ENCODE data around the gene EIF2D. TPM values are rescaled to one million over a fixed set of nuclear protein-coding genes. Genes with fewer than 3 reads are reported as not detected.
A peak's percentile ranks its signal among the peaks of the same experiment; 100 is the strongest.

The EIF2D gene
- total RNA-seq, 4 donors from 2014 or later: 20.0 to 66.0 (median 34.9) TPM

GRCh38 chr1:206575894-206576737, 36.1 kb downstream of the EIF2D start:
- no peak for DNase-seq
- peak overlapping the region in 1 of 4 donors; percentile 6 for H3K4me3 ChIP-seq
- peak overlapping the region; percentile 77 to 86 (median 82) for H3K27ac ChIP-seq
- TF ChIP-seq POLR2A (IDR thresholded peaks at IDR 0.05): no peak
- TF ChIP-seq CTCF (IDR thresholded peaks at IDR 0.05): no peak
- H3K36me3 ChIP-seq: no peaks in the 10 kb centered on the region
- H3K27me3 ChIP-seq: no peaks in the 10 kb centered on the region
- no peaks in the 10 kb centered on the region for H3K9me3 ChIP-seq
- peaks cover 0 to 53% (median 30%) of the 10 kb centered on the region in 4 donors for H3K4me1 ChIP-seq

GRCh38 chr1:206575165-206575893, 36.9 kb downstream of the EIF2D start:
- Histone ChIP-seq H3K4me3 (peak overlapping the region in 1 of 4 donors; percentile 6), H3K4me1 (peaks cover 0 to 46% (median 25%) of the 10 kb centered on the region in 4 donors), H3K27me3 (no peaks in the 10 kb centered on the region), H3K36me3 (no peaks in the 10 kb centered on the region), H3K27ac (peak overlapping the region; percentile 77 to 86 (median 82)), H3K9me3 (no peaks in the 10 kb centered on the region)
- peak in 2 of 3 donors; percentile 60 to 76 for DNase-seq
- no peak for TF ChIP-seq POLR2A (IDR thresholded peaks at IDR 0.05)
- TF ChIP-seq CTCF (IDR thresholded peaks at IDR 0.05): no peak

GRCh38 chr1:206573762-206574161, 38.5 kb downstream of the EIF2D start:
- Histone ChIP-seq H3K36me3 (no peaks in the 10 kb centered on the region), H3K9me3 (no peaks in the 10 kb centered on the region), H3K27ac (peak overlapping the region in 1 of 4 donors; percentile 86), H3K4me1 (peaks cover 0 to 43% (median 20%) of the 10 kb centered on the region in 4 donors), H3K27me3 (no peaks in the 10 kb centered on the region), H3K4me3 (no peak overlapping the region)
- no peak for DNase-seq
- TF ChIP-seq POLR2A (IDR thresholded peaks at IDR 0.05) (no peak), CTCF (IDR thresholded peaks at IDR 0.05) (no peak)

- H3K27me3 ChIP-seq: no peaks in the 10 kb centered on the region
- H3K27ac ChIP-seq: no peak overlapping the region
- no peak for DNase-seq
- peaks cover 0 to 39% (median 17%) of the 10 kb centered on the region in 4 donors for H3K4me1 ChIP-seq
- H3K4me3 ChIP-seq: no peak overlapping the region
- H3K36me3 ChIP-seq: no peaks in the 10 kb centered on the region
- H3K9me3 ChIP-seq: no peaks in the 10 kb centered on the region
- TF ChIP-seq POLR2A (IDR thresholded peaks at IDR 0.05) (no peak), CTCF (IDR thresholded peaks at IDR 0.05) (no peak)
These were observed 38.9 kb downstream of the EIF2D start for GRCh38 chr1:206573319-206573718.

GRCh38 chr1:206572835-206573234, 39.4 kb downstream of the EIF2D start:
- Histone ChIP-seq H3K4me3 (no peak overlapping the region), H3K4me1 (peaks cover 0 to 36% (median 21%) of the 10 kb centered on the region in 4 donors), H3K36me3 (no peaks in the 10 kb centered on the region), H3K9me3 (no peaks in the 10 kb centered on the region), H3K27ac (no peak overlapping the region), H3K27me3 (no peaks in the 10 kb centered on the region)
- TF ChIP-seq POLR2A (IDR thresholded peaks at IDR 0.05): no peak
- no peak for TF ChIP-seq CTCF (IDR thresholded peaks at IDR 0.05)
- DNase-seq: no peak

Measured in Peyer's patch (tissue), 4 donors.